Dedifferentiated amniotic fluid mesenchymal stem cell (primary cell): ENCODE results near the gene EFNA2.
"Not testable (repeated sequence)": the region's sequence is repeated elsewhere in the genome, so short reads cannot be mapped to it uniquely, and the experiment has no call there.

Experiments
- DNase-seq: peaks from one replicate; pipeline ENCODE4 v3.0.0-alpha.2; 2016; ENCODE audit errors: extremely low spot score

EFNA2 gene

GRCh38 chr19:1298235-1298634 is 12.6 kb downstream of the EFNA2 start:
- DNase-seq: no peak

- DNase-seq: no peak
Observed at GRCh38 chr19:1299801-1300200, 14.1 kb downstream of the EFNA2 start.

GRCh38 chr19:1300744-1301490 is 15.2 kb downstream of the EFNA2 start:
- no peak for DNase-seq

- no peak for DNase-seq
Observed at GRCh38 chr19:1302533-1303239, 17.0 kb downstream of the EFNA2 start.

GRCh38 chr19:1304197-1304924 is 18.7 kb downstream of the EFNA2 start:
- DNase-seq: no peak

GRCh38 chr19:1305354-1305753 is 19.7 kb downstream of the EFNA2 start:
- DNase-seq: not testable (repeated sequence)

GRCh38 chr19:1307320-1307719 is 21.6 kb downstream of the EFNA2 start:
- no peak for DNase-seq

GRCh38 chr19:1307755-1308303 is 22.2 kb downstream of the EFNA2 start:
- DNase-seq: no peak

GRCh38 chr19:1308718-1309117 is 23.0 kb downstream of the EFNA2 start:
- DNase-seq: no peak

GRCh38 chr19:1309977-1310852 is 24.5 kb downstream of the EFNA2 start:
- no peak for DNase-seq

GRCh38 chr19:1310853-1311180 is 25.1 kb downstream of the EFNA2 start:
- DNase-seq: no peak

- no peak for DNase-seq
Observed at GRCh38 chr19:1311543-1312091, 25.9 kb downstream of the EFNA2 start.

GRCh38 chr19:1312767-1313694 is 27.4 kb downstream of the EFNA2 start:
- DNase-seq: no peak

GRCh38 chr19:1313695-1314613 is 28.3 kb downstream of the EFNA2 start:
- DNase-seq: no peak

- no peak for DNase-seq
Observed at GRCh38 chr19:1315470-1316166, 29.9 kb downstream of the EFNA2 start.

- no peak for DNase-seq
Observed at GRCh38 chr19:1316466-1316865, 30.8 kb downstream of the EFNA2 start.

GRCh38 chr19:1317274-1318003 is 31.8 kb downstream of the EFNA2 start:
- no peak for DNase-seq
